Anterior cingulate cortex (tissue), 58 donors: ENCODE results near the gene IGFL1.
"Not testable (repeated sequence)": the region's sequence is repeated elsewhere in the genome, so short reads cannot be mapped to it uniquely, and the experiment has no call there.

ENCODE experiments used
- DNase-seq, 58 donors: peaks; one replicate each; lab custom pipeline; 2025; lab: John Stamatoyannopoulos, UW

The IGFL1 gene

DNA sequence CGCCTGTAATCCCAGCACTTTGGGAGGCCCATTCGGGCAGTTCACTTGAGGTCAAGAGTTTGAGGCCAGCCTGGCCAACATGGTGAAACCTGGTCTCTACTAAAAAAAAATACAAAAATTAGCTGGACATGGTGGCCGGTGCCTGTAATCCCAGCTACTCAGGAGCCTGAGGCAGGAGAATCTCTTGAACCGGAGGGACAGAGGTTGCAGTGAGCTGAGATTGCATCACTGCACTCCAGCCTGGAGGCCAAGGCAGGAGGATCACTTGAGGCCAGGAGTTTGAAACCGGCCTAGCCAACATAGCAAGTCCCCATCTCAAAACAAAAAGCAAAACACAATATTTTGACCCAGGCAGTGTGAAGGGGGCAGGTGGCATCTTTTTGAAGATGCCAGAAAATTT is 35.3 kb downstream of the IGFL1 start:
- not testable (repeated sequence) for DNase-seq

DNA sequence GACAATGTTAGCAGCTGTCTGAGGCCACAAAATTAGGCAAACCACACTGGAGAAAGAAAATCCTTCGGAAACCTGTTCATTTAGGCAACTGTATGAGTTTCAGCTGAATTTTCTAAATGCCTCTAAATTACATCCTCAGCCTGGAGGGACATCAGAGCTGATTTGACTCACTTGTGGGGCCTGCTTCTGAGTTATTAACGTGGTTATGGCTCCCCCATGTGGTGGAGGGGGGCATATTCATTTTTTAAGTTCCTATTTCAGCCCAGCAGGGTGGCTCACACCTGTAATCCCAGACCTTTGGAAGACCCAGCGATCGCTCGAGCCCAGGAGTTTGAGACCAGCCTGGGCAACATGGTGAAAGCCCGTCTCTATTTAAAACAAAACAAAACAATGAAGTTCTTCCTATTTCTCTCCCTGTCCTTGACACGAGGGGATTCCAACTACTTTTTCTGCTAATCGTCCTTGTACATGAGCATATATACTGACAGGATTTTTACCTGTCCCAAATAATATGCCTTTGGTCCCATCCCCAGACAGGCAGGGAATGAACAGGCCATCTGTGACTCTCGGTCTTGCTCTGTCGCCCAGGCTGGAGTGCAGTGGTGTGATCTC is 35.8 kb downstream of the IGFL1 start:
- DNase-seq: peak in 53 of 58 donors; percentile 1 to 78 (median 43)

DNA sequence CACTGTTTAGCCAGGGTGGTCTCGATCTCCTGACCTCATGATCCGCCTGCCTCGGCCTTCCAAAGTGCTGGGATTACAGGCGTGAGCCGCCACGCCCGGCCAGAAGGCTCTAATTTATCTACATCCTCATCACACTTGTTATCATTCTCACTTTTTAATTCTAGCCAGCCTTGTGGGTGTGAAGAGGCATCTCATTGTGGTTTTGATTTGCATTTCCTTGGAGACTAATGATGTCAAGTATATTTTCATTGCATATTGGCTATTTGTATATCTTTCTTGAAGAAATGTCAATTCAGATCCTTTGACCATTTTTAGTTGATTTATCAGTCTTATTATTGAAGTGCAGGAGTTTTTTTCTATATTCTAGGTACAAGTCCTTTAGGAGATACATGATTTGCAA is 39.6 kb downstream of the IGFL1 start:
- DNase-seq: no peak

DNA sequence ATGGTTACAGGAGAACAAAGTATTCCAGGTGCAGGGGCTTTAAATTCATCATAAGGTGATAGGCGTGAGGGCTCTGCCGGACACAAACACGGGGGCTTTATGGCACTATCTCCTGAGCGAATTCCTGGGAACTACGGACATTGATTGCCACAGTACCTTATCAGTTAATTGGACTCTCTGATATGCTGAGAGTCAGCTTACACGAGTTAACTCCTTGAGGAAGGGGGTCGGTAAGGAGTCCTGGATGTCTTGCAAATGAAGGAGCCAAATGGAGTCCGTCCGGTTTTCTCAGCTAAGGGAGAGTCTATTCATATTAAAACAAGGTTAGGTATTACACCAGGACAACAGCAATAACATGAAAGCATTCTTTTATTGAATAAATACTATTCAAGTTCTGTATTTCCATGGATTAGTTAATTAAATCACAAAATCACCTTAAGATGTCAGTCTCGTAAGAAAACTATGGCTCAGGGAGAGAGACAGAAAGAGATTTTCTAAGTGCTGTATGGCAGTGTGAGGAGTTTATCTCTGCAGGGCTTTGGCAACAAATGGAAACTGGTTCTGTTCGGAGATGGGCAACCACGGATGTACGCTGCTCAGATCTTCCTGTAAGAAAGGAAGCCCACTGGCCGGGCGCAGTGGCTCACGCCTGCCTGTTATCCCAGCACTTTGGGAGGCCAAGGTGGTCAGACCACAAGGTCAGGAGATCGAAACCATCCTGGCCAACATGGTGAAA is 41.1 kb downstream of the IGFL1 start:
- DNase-seq: no peak

DNA sequence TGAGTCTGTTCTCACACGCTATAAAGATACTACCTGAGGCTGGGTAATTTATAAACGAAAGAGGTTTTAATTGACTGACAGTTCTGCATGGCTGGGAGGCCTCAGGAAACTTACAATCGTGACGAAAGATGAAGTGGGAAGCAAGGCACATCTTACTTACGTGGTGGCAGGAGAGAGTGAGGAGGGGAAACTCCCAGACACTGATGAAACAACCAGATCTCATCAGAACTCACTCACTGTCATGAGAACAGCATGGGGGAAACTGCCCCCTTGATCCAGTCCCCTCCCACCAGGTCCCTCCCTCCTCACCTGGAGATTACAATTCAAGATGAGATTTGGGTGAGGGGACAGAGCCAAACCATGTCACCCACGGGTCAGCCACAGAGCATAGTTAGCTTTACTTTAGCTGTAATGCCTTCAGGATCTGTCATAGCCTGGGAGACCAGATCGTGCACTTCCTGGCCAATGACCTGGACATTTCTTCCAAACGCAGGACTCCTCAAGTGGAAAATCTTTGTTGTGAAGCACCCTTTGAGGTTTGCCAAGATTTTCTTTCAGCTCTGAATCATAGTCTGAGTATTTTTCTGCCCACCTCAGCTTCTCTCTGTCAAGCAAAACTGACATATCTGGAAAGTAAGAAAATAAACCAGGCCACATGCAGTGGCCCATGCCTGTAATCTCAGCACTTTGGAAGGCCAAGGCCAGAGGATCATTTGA is 42.1 kb downstream of the IGFL1 start:
- no peak for DNase-seq

DNA sequence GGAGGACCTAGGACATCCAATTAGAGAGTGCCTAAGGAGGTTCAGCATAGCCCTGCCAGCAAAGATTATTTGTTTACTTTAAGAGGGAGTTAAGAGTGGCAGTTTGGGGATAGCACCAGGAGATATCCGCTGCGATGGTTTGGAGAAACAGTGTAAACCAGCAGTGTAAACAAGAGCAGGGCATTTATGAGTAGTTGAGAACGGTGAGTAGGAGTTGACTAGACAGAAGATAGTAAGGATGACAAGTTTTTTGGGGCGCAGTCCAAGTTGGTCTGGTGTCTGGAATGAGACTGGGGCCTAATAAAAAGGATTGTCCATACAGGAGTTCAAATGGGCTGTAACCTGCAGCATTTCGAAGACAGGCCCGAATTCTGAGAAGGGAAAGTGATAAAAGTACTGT is 44.4 kb downstream of the IGFL1 start:
- not testable (repeated sequence) for DNase-seq

DNA sequence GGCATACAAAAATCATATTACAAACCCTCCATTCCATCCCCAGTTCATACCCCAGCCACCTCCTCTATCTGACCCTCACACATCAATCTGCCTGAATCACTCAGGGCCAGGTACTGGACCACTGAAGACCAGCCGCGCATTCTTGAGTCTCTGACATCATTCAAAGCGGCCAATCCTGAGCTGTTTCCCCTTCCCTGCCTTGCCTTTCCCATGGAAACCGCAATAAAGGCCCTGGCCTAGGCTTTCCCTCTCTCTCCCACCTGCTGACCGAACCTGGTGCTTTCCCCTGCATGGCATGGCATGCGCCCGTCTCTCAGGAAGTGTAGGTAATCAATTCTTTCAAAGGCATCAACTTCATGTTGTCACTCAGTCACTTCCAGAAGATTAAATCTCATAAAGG is 49.6 kb downstream of the IGFL1 start:
- DNase-seq: no peak
